ENCODE data around the gene ECSIT.
"Not testable (repeated sequence)": the region's sequence is repeated elsewhere in the genome, so short reads cannot be mapped to it uniquely, and the experiment has no call there.

ECSIT gene

DNA sequence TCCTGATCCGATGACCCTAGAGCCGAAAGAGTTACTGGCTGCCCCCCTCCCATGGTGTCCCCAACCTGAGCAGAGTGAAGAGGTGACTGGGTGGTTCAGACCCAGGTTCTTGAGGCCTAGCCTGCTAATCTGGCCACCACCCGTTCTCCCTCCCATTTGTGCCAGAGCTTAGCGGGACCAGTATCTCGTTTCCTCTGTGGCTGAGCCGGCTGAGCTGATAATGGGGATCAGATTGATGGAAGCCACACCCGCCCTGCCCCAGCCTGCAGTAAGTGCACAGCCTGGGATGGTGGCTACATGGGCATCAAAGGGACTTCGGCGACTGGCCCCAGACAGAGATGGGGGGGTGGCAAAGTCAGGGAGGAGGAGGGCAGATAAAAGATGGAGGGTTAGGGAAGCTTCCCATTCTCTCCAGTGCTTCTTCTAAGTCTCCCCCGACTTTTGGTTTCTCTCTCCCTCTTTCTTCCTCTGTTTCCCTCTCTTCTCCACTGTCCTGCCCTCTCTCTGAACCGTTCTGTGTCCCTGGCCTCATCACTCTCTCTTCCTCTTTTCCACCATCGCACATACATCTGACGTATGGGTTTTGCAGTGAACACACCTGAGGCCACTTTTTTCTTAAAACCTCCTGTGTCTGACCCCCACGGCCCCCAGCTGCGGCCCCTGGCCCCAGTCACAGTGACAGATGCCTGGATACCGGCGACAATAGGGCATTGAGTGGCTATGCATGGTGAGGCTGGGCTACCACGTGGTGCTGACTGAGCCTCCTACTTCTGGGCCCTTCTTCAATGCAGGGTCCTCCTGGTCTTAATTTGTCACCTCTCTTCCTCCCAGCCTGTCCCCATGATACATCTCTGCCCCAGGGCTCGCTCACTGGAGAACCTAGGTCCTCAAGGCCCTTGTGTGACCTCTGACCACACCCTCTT, 50.5 kb downstream of the ECSIT start:
- no peak for ATAC-seq
- TF ChIP-seq ESRRG (CRISPR knock-in tag; IDR thresholded peaks at IDR 0.05) (no peak), CSDC2 (CRISPR knock-in tag; IDR thresholded peaks at IDR 0.05) (no peak), TOX (CRISPR knock-in tag; IDR thresholded peaks at IDR 0.05; ENCODE audit: borderline replicate concordance) (no peak), TCF4 (CRISPR knock-in tag; IDR thresholded peaks at IDR 0.05; ENCODE audit: borderline replicate concordance) (no peak), PPARA (CRISPR knock-in tag; IDR thresholded peaks at IDR 0.05; ENCODE audit: borderline replicate concordance) (no peak), BACH2 (CRISPR knock-in tag; IDR thresholded peaks at IDR 0.05; ENCODE audit: borderline replicate concordance) (no peak), RARB (CRISPR knock-in tag; IDR thresholded peaks at IDR 0.05) (no peak), ZNF565 (CRISPR knock-in tag; conservative IDR thresholded peaks at IDR 0.05; ENCODE audit: low read depth) (no peak), ZFP3 (CRISPR knock-in tag; IDR thresholded peaks at IDR 0.05) (no peak), OSR1 (CRISPR knock-in tag; IDR thresholded peaks at IDR 0.05) (no peak), ZNF70 (CRISPR knock-in tag; IDR thresholded peaks at IDR 0.05) (no peak), ZNF8 (CRISPR knock-in tag; IDR thresholded peaks at IDR 0.05) (no peak), ARNTL (CRISPR knock-in tag; IDR thresholded peaks at IDR 0.05; ENCODE audit: borderline replicate concordance, low read depth) (no peak), ZFP30 (CRISPR knock-in tag; IDR thresholded peaks at IDR 0.05) (no peak)
- TF ChIP-seq, protein P1, sequence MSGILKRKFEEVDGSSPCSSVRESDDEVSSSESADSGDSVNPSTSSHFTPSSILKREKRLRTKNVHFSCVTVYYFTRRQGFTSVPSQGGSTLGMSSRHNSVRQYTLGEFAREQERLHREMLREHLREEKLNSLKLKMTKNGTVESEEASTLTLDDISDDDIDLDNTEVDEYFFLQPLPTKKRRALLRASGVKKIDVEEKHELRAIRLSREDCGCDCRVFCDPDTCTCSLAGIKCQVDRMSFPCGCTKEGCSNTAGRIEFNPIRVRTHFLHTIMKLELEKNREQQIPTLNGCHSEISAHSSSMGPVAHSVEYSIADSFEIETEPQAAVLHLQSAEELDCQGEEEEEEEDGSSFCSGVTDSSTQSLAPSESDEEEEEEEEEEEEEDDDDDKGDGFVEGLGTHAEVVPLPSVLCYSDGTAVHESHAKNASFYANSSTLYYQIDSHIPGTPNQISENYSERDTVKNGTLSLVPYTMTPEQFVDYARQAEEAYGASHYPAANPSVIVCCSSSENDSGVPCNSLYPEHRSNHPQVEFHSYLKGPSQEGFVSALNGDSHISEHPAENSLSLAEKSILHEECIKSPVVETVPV (CRISPR knock-in tag; IDR thresholded peaks at IDR 0.05) = no peak
- TF ChIP-seq, protein P2, sequence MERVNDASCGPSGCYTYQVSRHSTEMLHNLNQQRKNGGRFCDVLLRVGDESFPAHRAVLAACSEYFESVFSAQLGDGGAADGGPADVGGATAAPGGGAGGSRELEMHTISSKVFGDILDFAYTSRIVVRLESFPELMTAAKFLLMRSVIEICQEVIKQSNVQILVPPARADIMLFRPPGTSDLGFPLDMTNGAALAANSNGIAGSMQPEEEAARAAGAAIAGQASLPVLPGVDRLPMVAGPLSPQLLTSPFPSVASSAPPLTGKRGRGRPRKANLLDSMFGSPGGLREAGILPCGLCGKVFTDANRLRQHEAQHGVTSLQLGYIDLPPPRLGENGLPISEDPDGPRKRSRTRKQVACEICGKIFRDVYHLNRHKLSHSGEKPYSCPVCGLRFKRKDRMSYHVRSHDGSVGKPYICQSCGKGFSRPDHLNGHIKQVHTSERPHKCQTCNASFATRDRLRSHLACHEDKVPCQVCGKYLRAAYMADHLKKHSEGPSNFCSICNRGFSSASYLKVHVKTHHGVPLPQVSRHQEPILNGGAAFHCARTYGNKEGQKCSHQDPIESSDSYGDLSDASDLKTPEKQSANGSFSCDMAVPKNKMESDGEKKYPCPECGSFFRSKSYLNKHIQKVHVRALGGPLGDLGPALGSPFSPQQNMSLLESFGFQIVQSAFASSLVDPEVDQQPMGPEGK (CRISPR knock-in tag; IDR thresholded peaks at IDR 0.05; ENCODE audit: borderline replicate concordance) = no peak
- TF ChIP-seq, protein P3, sequence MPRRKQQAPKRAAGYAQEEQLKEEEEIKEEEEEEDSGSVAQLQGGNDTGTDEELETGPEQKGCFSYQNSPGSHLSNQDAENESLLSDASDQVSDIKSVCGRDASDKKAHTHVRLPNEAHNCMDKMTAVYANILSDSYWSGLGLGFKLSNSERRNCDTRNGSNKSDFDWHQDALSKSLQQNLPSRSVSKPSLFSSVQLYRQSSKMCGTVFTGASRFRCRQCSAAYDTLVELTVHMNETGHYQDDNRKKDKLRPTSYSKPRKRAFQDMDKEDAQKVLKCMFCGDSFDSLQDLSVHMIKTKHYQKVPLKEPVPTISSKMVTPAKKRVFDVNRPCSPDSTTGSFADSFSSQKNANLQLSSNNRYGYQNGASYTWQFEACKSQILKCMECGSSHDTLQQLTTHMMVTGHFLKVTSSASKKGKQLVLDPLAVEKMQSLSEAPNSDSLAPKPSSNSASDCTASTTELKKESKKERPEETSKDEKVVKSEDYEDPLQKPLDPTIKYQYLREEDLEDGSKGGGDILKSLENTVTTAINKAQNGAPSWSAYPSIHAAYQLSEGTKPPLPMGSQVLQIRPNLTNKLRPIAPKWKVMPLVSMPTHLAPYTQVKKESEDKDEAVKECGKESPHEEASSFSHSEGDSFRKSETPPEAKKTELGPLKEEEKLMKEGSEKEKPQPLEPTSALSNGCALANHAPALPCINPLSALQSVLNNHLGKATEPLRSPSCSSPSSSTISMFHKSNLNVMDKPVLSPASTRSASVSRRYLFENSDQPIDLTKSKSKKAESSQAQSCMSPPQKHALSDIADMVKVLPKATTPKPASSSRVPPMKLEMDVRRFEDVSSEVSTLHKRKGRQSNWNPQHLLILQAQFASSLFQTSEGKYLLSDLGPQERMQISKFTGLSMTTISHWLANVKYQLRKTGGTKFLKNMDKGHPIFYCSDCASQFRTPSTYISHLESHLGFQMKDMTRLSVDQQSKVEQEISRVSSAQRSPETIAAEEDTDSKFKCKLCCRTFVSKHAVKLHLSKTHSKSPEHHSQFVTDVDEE (CRISPR knock-in tag; IDR thresholded peaks at IDR 0.05) = no peak

DNA sequence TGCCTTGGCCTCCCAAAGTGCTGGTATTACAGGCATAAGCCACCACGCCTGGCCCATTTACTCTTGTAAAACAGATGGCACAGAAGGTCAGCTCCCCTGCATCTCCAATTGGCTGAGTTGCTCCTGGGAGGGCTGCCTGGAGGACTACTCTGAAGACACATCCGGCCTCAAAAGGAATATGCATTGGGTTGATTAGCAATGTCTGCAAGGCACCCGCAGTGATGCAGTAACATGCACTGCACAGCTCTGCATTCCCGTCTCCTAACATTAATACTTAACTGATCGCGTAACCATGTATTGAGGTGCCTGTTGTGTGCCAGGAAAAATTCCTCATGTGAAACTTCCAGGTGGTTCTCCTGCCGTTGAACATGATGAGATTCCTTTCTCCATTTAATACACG, 53.1 kb downstream of the ECSIT start:
- TF ChIP-seq ZC3H10 (CRISPR knock-in tag; IDR thresholded peaks at IDR 0.05) = no peak
- TF ChIP-seq ESRRG (CRISPR knock-in tag; IDR thresholded peaks at IDR 0.05) = no peak
- TF ChIP-seq TCF4 (CRISPR knock-in tag; IDR thresholded peaks at IDR 0.05; ENCODE audit: borderline replicate concordance) = no peak
- TF ChIP-seq RARB (CRISPR knock-in tag; IDR thresholded peaks at IDR 0.05) = no peak
- TF ChIP-seq, protein P3 (CRISPR knock-in tag; IDR thresholded peaks at IDR 0.05) = no peak
- TF ChIP-seq, protein P2 (CRISPR knock-in tag; IDR thresholded peaks at IDR 0.05; ENCODE audit: borderline replicate concordance) = no peak
- TF ChIP-seq BACH2 (CRISPR knock-in tag; IDR thresholded peaks at IDR 0.05; ENCODE audit: borderline replicate concordance) = no peak
- no peak for TF ChIP-seq ZNF8 (CRISPR knock-in tag; IDR thresholded peaks at IDR 0.05)
- TF ChIP-seq SNAI2 (CRISPR knock-in tag; IDR thresholded peaks at IDR 0.05) = no peak
- TF ChIP-seq ZNF565 (CRISPR knock-in tag; conservative IDR thresholded peaks at IDR 0.05; ENCODE audit: low read depth) = no peak
- no peak for TF ChIP-seq TOX (CRISPR knock-in tag; IDR thresholded peaks at IDR 0.05; ENCODE audit: borderline replicate concordance)
- TF ChIP-seq ZFP3 (CRISPR knock-in tag; IDR thresholded peaks at IDR 0.05) = no peak
- no peak for TF ChIP-seq OSR1 (CRISPR knock-in tag; IDR thresholded peaks at IDR 0.05)
- no peak for TF ChIP-seq ZFP30 (CRISPR knock-in tag; IDR thresholded peaks at IDR 0.05)
- no peak for TF ChIP-seq PPARA (CRISPR knock-in tag; IDR thresholded peaks at IDR 0.05; ENCODE audit: borderline replicate concordance)
- TF ChIP-seq, protein P4, sequence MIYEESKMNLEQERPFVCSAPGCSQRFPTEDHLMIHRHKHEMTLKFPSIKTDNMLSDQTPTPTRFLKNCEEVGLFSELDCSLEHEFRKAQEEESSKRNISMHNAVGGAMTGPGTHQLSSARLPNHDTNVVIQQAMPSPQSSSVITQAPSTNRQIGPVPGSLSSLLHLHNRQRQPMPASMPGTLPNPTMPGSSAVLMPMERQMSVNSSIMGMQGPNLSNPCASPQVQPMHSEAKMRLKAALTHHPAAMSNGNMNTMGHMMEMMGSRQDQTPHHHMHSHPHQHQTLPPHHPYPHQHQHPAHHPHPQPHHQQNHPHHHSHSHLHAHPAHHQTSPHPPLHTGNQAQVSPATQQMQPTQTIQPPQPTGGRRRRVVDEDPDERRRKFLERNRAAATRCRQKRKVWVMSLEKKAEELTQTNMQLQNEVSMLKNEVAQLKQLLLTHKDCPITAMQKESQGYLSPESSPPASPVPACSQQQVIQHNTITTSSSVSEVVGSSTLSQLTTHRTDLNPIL (CRISPR knock-in tag; IDR thresholded peaks at IDR 0.05; ENCODE audit: low read depth) = no peak
- no peak for ATAC-seq

DNA sequence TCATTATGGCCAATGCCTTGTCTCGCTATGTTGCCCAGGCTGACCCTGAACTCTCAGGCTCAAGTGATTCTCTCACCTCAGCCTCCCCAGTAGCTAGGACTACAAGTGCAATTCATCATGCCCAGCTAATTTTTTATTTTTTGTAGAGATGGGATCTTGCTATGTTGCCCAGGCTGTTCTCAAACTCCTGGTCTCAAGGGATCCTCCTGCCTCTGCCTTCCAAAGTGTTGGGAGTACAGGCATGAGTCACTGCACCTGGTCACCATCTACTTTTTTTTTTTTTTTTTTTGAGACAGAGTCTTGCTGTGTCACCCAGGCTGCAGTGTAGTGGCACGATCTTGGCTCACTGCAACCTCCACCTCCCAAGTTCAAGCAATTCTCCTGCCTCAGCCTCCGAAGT, 53.6 kb downstream of the ECSIT start:
- not testable (repeated sequence) for ATAC-seq

All from SK-N-SH treated with all-trans-retinoic acid at 6 μM for 48 hours (cell line).